Head of caudate nucleus (tissue), 42 donors: ENCODE results near the gene NGEF.
A peak's percentile ranks its signal among the peaks of the same experiment; 100 is the strongest.

Experiments
- DNase-seq, 42 donors: peaks; one replicate each; pipeline versions ENCODE4 v3.0.0 to v3.0.0-alpha.2; 2020 to 2021; ENCODE audit warnings: mixed read lengths in 7 of 42
- intact Hi-C: fragments of 100-400 bp; cut with DNase I; formaldehyde crosslinking; loops from one replicate; pipeline ENCODE4 v1.15.0; 2022

Gene NGEF

GRCh38 chr2:232873292-232873908 is 139.7 kb downstream of the NGEF start:
- intact Hi-C loops: loop anchor here (10.0 kb wide), 1 partner anchor 151 kb away; no protein-coding TSS in a partner anchor
- peak in 16 of 42 donors; percentile 35 to 77 (median 61) for DNase-seq

- DNase-seq: peak in 30 of 42 donors; percentile 36 to 84 (median 66)
- intact Hi-C loops: loop anchor here (10.0 kb wide), 1 partner anchor 152 kb away; no protein-coding TSS in a partner anchor
These were observed 140.2 kb downstream of the NGEF start for GRCh38 chr2:232872826-232873225.

GRCh38 chr2:232871835-232872736 is 141.0 kb downstream of the NGEF start:
- peak; percentile 85 to 99 (median 96) for DNase-seq
- intact Hi-C loops: loop anchor here (10.0 kb wide), 1 partner anchor 153 kb away; no protein-coding TSS in a partner anchor

GRCh38 chr2:232871418-232871834 is 141.6 kb downstream of the NGEF start:
- peak in 10 of 42 donors; percentile 24 to 65 (median 38) for DNase-seq
- intact Hi-C loops: loop anchor here (10.0 kb wide), 1 partner anchor 153 kb away; no protein-coding TSS in a partner anchor

GRCh38 chr2:232870766-232871371 is 142.2 kb downstream of the NGEF start:
- intact Hi-C loops: loop anchor here (10.0 kb wide), 1 partner anchor 154 kb away; no protein-coding TSS in a partner anchor
- DNase-seq: peak in 1 of 42 donors; percentile 43

- intact Hi-C loops: loop anchor here (10.0 kb wide), 1 partner anchor 155 kb away; no protein-coding TSS in a partner anchor
- DNase-seq: peak in 1 of 42 donors; percentile 42
These were observed 142.9 kb downstream of the NGEF start, which contains the start of gene SNORC for GRCh38 chr2:232870018-232870765. Gene SNORC (plus strand): TSS chr2:232870264. CDS start chr2:232870342, 78 bp downstream.

DNA sequence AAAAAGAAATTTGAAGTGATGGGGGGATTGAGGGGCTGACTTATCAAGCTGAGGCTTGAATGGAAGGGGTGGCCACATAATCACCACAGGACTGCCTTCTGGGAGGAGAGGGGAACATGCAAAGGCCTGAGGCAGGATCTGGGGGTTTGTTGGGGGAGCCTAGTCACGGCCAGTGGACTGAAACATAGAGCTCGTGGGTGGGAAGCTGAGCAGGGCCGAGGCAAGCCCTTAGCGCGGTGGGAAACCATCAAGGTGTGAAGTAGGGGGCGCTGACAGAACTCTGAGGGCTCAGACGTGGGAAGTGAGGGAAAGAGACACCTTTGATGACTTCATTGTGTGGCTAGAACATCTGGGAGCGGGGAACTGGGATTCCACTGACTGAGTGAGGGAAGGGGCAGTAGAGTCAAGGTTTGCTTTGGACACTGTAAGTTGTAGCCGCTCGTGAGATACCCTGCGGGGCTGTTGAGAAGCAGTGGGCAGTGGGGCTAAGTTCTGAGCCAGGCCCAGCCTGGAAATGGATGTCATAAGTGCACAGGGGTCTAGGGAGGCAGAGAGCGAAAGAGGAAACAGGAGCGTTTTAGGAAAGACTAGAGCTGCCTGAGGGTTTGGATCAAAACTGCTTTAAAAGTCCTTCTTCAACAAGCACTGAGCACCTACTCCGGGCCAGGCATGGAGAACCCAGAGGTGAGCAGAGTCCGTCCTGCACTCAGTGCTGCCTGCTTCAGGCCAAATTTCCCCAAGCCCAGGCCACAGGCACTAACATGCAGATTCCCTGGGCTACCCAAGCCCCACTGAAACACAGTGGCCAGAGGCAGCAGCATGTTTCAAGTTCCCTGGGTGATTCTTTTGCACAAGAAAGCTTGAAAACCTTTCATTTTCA is 143.7 kb downstream of the NGEF start:
- peak in 3 of 42 donors; percentile 18 to 47 (median 26) for DNase-seq
- intact Hi-C loops: loop anchor here (10.0 kb wide), 1 partner anchor 155 kb away; no protein-coding TSS in a partner anchor

GRCh38 chr2:232866104-232866503 is 147.0 kb downstream of the NGEF start:
- intact Hi-C loops: no loop called here
- no peak for DNase-seq

DNA sequence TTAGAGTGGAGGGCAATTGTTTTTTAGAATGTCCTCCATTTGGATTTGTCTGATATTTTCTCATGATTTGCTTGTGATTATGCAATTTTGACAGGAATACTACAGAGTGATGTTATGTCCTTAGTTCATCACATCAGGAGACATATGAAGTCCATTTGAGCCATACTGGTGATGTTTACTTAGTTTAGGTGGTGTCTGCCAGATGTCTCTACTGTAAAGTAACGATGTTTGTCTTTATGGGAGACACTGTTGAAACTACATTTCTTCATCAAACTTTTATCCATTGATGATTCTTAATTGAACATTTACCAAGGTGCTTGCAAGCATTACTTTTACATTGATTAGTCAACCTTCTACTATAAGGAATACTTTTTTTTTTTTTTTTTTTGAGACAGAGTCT is 147.9 kb downstream of the NGEF start:
- no peak for DNase-seq
- intact Hi-C loops: no loop called here

DNA sequence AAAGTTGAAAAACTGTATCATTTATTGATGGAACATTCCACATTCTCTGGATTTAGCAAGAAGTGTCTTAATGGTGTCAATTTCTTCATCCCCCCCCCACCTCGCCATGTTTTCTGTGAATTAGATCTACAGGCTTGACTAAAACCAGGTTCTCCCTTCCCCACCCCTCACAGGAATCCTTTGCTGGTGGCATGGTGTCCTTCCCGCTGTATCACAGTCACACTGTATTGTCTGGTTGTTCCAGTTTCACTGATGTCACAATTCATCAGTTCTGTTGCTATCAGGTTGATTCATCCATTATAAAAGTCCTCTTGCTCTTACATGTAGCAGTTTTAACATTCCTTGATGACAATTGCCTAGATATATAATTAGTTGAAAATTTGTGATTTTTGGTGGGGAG is 149.1 kb downstream of the NGEF start:
- intact Hi-C loops: no loop called here
- DNase-seq: no peak

DNA sequence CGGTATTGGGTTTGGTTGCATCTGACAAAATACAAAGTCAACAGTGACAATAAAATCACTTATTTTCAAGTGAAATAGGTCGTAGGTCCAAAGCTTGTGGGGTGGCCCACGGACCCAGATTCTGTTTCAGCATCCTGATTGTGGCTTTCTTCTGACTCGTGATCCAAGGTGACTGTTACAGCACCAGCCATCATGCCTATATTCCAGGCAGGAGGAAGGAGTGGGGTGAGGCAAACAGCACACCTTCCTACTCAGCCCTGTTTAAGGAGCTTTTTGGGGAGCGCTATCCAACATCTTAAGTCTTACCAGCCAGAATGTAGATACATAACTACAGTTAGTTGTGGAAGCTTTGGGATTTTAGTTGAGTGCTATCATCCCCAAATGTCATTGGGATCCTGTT is 151.7 kb downstream of the NGEF start:
- DNase-seq: peak in 1 of 42 donors; percentile 32
- intact Hi-C loops: no loop called here

- DNase-seq: peak in 1 of 42 donors; percentile 33
- intact Hi-C loops: no loop called here
These were observed 152.3 kb downstream of the NGEF start for GRCh38 chr2:232860593-232861241.

DNA sequence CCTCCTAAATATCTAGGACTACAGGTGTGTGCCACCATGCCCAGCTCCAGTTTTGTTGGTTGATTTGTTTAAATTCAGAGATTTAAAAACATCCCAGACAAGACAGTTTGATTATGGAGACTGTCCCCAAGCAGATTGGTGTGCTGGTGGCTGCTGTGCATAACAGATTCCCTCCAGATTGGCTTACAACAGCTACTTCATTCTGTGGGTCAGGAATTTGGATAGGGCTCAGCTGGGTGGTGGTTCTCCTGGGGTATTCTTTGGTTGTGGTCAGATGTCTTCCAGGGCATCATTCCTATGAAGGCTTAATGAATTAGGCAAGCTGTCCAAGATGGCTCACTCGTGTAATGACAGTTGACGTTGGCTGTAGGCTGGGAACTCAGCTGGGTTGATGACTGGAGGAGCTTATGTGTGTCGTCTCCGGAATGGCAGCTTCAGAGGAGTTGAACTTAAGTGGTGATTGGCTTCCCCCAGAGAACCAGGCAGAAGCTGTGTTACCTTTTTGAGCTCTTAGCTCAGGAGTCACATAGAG is 153.6 kb downstream of the NGEF start:
- no peak for DNase-seq
- intact Hi-C loops: loop anchor here (10.0 kb wide), 1 partner anchor 195 kb away; no protein-coding TSS in a partner anchor

DNA sequence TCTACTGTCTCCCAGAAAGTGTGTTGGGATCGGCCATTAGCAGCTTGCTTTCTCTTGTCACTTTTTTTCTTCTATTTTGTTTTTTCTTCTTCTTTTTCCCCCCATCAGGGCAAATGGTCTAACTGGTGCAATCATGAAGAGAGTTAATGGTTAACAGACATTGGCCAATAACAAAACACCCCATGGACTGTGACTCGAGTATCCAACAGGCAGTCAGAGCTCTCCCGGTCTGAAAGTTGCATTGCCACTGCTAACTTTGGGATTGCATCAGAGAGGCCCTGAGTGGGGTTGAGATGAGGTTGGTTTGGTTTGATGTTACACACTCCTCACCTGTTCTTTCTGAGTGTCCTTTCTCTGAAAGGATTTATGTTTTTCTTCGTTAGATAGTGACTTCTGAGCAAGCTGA is 155.9 kb downstream of the NGEF start:
- intact Hi-C loops: loop anchor here (10.0 kb wide), 1 partner anchor 198 kb away; no protein-coding TSS in a partner anchor

GRCh38 chr2:232854082-232854481 is 159.0 kb downstream of the NGEF start:
- intact Hi-C loops: loop anchor here (10.0 kb wide), 1 partner anchor 201 kb away; no protein-coding TSS in a partner anchor

More for the DNA sequence above, 155.9 kb downstream of the NGEF start:
- peak in 1 of 42 donors; percentile 14 for DNase-seq

GRCh38 chr2:232852676-232853075 is 160.4 kb downstream of the NGEF start:
- no peak for DNase-seq
- intact Hi-C loops: loop anchor here (2.0 to 10.0 kb wide), 2 partner anchors 202 to 398 kb away; partner anchors contain the start of gene ATG16L1

More at GRCh38 chr2:232854082-232854481, 159.0 kb downstream of the NGEF start:
- DNase-seq: peak in 18 of 42 donors; percentile 13 to 68 (median 29)
